Smooth muscle cell (in vitro differentiated cells): ENCODE measurements around the gene ARFGEF3. TPM values are rescaled to one million over a fixed set of nuclear protein-coding genes. Genes with fewer than 3 reads are reported as not detected.

Experiments
- DNase-seq: peaks from one replicate; lab custom pipeline; 2025; ENCODE audit not compliant: unreplicated experiment; lab: John Stamatoyannopoulos, UW
- H2AFZ ChIP-seq: fragments of 200-600 bp; sonication (generic); 2 replicates; pipeline ENCODE4 v1.6.0; 2016; ENCODE audit warnings: antibody characterized with exemption, low read depth, mild to moderate bottlenecking
- H3F3A ChIP-seq: fragments of 200-600 bp; sonication (generic); 2 replicates; pipeline ENCODE4 v1.6.0; 2017; ENCODE audit warnings: antibody characterized with exemption, low read depth
- H3K27ac ChIP-seq: fragments of 200-600 bp; sonication (generic); 2 replicates; pipeline ENCODE4 v1.5.1; 2016; ENCODE audit warnings: low read depth, mild to moderate bottlenecking
- H3K27me3 ChIP-seq: fragments of 200-600 bp; sonication (generic); 2 replicates; pipeline ENCODE4 v1.6.1; 2016; ENCODE audit warnings: low read depth, mild to moderate bottlenecking
- H3K36me3 ChIP-seq: fragments of 200-600 bp; sonication (generic); 2 replicates; pipeline ENCODE4 v1.5.1; 2016; ENCODE audit warnings: low read depth
- H3K4me1 ChIP-seq: fragments of 200-600 bp; sonication (generic); 2 replicates; pipeline ENCODE4 v1.5.1; 2016; ENCODE audit warnings: low read depth
- H3K4me2 ChIP-seq: fragments of 200-600 bp; sonication (generic); 2 replicates; pipeline ENCODE4 v1.6.0; 2016; ENCODE audit warnings: mild to moderate bottlenecking
- H3K4me3 ChIP-seq: fragments of 200-600 bp; sonication (generic); 2 replicates; pipeline ENCODE4 v1.5.1; 2016; ENCODE audit warnings: mild to moderate bottlenecking
- H3K79me2 ChIP-seq: fragments of 200-600 bp; sonication (generic); 2 replicates; pipeline ENCODE4 v1.6.0; 2016; ENCODE audit warnings: low read depth, mild to moderate bottlenecking
- H3K9ac ChIP-seq: fragments of 200-600 bp; sonication (generic); 2 replicates; pipeline ENCODE4 v1.6.0; 2016; ENCODE audit warnings: low read depth
- H3K9me3 ChIP-seq: fragments of 200-600 bp; sonication (generic); replicated peaks from 2 replicates; pipeline ENCODE4 v1.5.1; 2016; ENCODE audit warnings: low read depth
- H4K20me1 ChIP-seq: fragments of 200-600 bp; sonication (generic); 2 replicates; pipeline ENCODE4 v1.6.0; 2016; ENCODE audit warnings: low read depth
- CTCF ChIP-seq: fragments of 200-600 bp; sonication (generic); IDR thresholded peaks from 2 replicates; pipeline ENCODE4 v1.5.1; 2017; ENCODE audit warnings: borderline replicate concordance, mild to moderate bottlenecking, antibody characterized with exemption; ENCODE audit not compliant: insufficient read depth, poor library complexity, severe bottlenecking
- WGBS: methylation state at CpG from one replicate; pipeline ENCODE4 v1.1.7; 2016; ENCODE audit warnings: low lambda C conversion rate; 5-methylcytosine and 5-hydroxymethylcytosine counted together
- polyA plus RNA-seq: library from polyadenylated mRNA; unstranded; fragments of >200 nt; fragmentation: Nextera tagmentation; extraction: Ambion mirVana; gene quantifications from 2 replicates; pipeline ENCODE4 v1.2.1, GENCODE V29; 2016
- total RNA-seq: library from RNA; depleted of rRNA; stranded (reverse); fragments of >200 nt; gene quantifications from 2 replicates; pipeline ENCODE4 v1.2.3, GENCODE V29; 2014

ARFGEF3 gene
- total and polyA plus RNA-seq, 2 experiments from 2014 or later = 0.06 to 2.2 TPM

- no peak overlapping the region for H3K4me2 ChIP-seq
- no peaks in the 10 kb centered on the region for H3K79me2 ChIP-seq
- no peak overlapping the region for H3K9ac ChIP-seq
- DNase-seq = no peak
- no peak for TF ChIP-seq CTCF
- no peaks in the 10 kb centered on the region for H3K27me3 ChIP-seq
- H3K4me3 ChIP-seq = no peak overlapping the region
- WGBS = 89% methylated on average over 2 of the region's 2 CpGs
- no peaks in the 10 kb centered on the region for H4K20me1 ChIP-seq
- no peaks in the 10 kb centered on the region for H3K36me3 ChIP-seq
- H3K27ac ChIP-seq = no peak overlapping the region
- H3K4me1 ChIP-seq = no peaks in the 10 kb centered on the region
- H3K9me3 ChIP-seq = no peaks in the 10 kb centered on the region
- no peaks in the 10 kb centered on the region for H3F3A ChIP-seq
- no peak overlapping the region for H2AFZ ChIP-seq
Measured at GRCh38 chr6:138374815-138375214, 213.1 kb downstream of the ARFGEF3 start.

DNA sequence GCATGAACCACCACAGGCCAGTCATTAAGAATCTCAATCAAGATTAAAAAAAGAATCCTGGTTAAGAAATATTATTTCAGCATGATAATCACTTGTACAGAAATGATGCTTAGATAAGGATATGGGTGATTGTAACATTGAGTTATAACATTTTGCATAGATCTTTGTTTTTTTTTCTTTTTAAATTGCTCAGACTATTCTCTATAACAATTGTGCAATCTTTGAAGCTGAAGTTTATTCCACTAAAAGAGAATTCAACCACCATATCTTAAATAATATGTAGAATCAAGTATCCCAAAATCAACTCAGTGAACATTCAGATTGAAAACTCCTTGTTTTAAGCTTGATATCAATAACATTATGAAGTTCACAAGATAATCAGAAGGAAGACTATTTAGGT lies 215.3 kb downstream of the ARFGEF3 start:
- Histone ChIP-seq H3K36me3 (no peaks in the 10 kb centered on the region), H4K20me1 (no peaks in the 10 kb centered on the region), H2AFZ (no peak overlapping the region), H3K9me3 (no peaks in the 10 kb centered on the region), H3K27ac (no peak overlapping the region), H3K4me1 (no peaks in the 10 kb centered on the region), H3F3A (no peaks in the 10 kb centered on the region), H3K9ac (no peak overlapping the region), H3K27me3 (no peaks in the 10 kb centered on the region), H3K4me3 (no peak overlapping the region), H3K79me2 (no peaks in the 10 kb centered on the region), H3K4me2 (no peak overlapping the region)
- no peak for DNase-seq
- no peak for TF ChIP-seq CTCF

GRCh38 chr6:138377844-138378243 lies 216.1 kb downstream of the ARFGEF3 start, which contains the start of gene SMIM28:
Gene SMIM28, plus strand, starts transcription at chr6:138377905. Its CDS starts 168 bp downstream, at chr6:138378073.
- Histone ChIP-seq H3K4me3 (no peak within 1 kb of the TSS), H2AFZ (no peak within 1 kb of the TSS)

More at GRCh38 chr6:138377844-138378243, 216.1 kb downstream of the ARFGEF3 start, which contains the start of gene SMIM28:
- H3K36me3 ChIP-seq = no peaks in the 10 kb centered on the region
- no peak for DNase-seq
- no peaks in the 10 kb centered on the region for H3K79me2 ChIP-seq
- no peak within 1 kb of the TSS for H3K27ac ChIP-seq
- H3K4me1 ChIP-seq = no peaks in the 10 kb centered on the region
- H3K9me3 ChIP-seq = no peaks in the 10 kb centered on the region
- no peaks in the 10 kb centered on the region for H3K27me3 ChIP-seq
- TF ChIP-seq CTCF = no peak
- 92% methylated on average over 6 of the region's 6 CpGs for WGBS
- no peaks in the 10 kb centered on the region for H3F3A ChIP-seq
- H4K20me1 ChIP-seq = no peaks in the 10 kb centered on the region
- no peak within 1 kb of the TSS for H3K9ac ChIP-seq
- H3K4me2 ChIP-seq = no peak within 1 kb of the TSS
